Ovary (tissue), 3 donors: ENCODE results near the gene PRKAG1.

Source experiments
- POLR2A ChIP-seq: fragments of 450-650 bp; IDR thresholded peaks from one replicate; pipeline ENCODE4 v1.6.1; 2017; ENCODE audit warnings: antibody characterized with exemption, mild to moderate bottlenecking, moderate library complexity
- TF ChIP-seq, protein P1 (sequence below), 3 donors: fragments of 450-650 bp in 2 of 3; fragments of 200-600 bp in 1 of 3; IDR thresholded peaks; one replicate each; pipeline versions ENCODE4 v1.5.1 to v1.8.0; 2016 to 2022; ENCODE audit warnings: antibody characterized with exemption in 3 of 3, mild to moderate bottlenecking in 1 of 3
- donor health status: DM: no; HTN: no; CAD: no.

DNA sequence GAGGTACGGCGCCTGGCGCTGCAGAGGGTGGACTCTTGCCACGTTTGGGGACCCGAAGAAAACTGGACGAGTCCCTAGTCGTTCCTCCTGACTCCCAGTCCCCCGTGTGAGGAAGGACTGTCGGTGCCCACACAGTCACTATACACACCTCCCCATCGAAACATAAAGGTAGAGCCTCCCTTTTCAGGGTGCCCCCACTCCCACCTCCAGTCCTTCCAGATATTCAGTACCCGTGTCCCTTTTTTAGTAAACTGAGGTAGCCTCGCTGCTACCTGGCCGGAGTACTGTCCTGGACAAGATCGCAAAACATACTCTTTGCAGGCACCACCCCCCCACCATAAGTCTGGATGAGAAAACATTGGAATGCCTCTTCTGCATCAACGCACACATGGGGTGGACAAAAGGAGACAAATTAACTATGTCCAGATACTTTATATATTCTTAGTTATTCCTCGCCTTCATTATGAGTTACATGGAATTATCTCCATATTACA lies 42.6 kb upstream of the PRKAG1 start:
- TF ChIP-seq POLR2A = no peak
- TF ChIP-seq, protein P1, sequence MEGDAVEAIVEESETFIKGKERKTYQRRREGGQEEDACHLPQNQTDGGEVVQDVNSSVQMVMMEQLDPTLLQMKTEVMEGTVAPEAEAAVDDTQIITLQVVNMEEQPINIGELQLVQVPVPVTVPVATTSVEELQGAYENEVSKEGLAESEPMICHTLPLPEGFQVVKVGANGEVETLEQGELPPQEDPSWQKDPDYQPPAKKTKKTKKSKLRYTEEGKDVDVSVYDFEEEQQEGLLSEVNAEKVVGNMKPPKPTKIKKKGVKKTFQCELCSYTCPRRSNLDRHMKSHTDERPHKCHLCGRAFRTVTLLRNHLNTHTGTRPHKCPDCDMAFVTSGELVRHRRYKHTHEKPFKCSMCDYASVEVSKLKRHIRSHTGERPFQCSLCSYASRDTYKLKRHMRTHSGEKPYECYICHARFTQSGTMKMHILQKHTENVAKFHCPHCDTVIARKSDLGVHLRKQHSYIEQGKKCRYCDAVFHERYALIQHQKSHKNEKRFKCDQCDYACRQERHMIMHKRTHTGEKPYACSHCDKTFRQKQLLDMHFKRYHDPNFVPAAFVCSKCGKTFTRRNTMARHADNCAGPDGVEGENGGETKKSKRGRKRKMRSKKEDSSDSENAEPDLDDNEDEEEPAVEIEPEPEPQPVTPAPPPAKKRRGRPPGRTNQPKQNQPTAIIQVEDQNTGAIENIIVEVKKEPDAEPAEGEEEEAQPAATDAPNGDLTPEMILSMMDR (IDR thresholded peaks at IDR 0.05) = no peak
